CD4-positive, alpha-beta T cell treated with Interleukin-15 for 1 hour (primary cell): Measurements from ENCODE around the gene LRMDA.

Experiments used
- DNase-seq: peaks from one replicate; pipeline ENCODE4 v3.0.0-alpha.2; 2020

LRMDA gene

DNA sequence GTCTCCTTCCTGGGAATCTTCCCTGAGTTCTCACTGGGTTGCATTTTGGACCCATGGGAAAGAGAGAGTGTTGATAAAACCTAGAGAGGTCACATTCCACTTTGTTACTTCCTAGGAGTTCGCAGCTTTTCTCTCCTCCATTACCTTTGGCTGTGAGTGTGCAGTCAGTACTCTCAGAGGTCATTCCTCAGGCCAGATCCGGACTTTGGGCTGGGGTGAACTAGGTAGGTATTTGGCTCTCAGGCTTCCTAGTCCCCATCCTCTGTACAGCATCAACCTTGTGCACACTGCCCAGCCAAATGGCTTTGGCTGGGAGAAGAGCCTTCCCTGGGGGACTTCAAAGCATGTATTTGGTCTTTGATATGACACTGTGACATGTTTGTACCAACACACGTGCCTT, 508.1 kb downstream of the LRMDA start:
- no peak for DNase-seq

DNA sequence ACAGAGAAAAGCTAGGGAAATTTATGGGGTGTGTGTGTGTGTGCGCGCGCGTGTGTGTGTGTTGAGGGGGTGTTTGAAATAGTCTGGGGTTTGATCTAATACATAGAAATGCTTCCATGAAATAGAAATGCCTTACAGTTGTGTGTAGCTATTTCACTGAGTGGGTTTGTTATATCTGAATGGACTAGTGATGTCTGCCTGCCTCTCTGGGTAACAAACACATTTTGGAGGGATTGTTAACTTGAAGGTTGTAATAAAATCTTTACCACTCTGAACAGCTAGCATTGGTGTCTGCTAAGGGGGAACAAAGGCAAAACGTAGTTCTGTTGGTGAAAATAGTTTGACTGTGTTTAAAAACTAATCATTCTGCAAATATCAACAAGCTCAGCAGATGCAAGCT, 509.3 kb downstream of the LRMDA start:
- DNase-seq, result no peak

DNA sequence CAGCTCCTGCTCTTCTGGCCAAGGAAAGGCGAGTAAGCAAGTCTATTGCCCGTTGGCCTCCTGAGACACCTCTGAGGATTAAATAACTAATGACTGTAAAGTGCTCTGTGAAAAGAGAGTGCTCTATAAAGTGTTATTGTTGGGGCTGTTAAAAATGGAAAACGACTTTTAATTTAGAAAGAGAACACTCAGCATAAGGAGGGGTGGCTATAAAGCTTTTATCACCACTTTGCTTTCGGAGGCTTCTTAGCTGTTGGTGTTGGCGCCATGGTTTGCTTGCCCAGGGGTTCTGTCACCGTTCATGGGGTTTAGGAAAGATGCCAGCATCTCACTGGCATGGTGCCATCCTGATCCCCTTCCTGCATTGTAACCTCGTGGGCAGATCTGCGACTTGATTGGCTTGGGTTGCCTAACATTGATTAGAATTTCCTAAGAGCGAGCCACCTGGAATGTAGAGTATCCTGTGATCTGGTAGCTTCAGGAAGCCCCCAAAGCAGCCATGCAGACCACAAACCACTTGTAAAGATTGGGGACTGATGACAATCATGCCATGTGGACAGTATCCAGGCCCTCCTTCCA, 509.9 kb downstream of the LRMDA start:
- no peak for DNase-seq

DNA sequence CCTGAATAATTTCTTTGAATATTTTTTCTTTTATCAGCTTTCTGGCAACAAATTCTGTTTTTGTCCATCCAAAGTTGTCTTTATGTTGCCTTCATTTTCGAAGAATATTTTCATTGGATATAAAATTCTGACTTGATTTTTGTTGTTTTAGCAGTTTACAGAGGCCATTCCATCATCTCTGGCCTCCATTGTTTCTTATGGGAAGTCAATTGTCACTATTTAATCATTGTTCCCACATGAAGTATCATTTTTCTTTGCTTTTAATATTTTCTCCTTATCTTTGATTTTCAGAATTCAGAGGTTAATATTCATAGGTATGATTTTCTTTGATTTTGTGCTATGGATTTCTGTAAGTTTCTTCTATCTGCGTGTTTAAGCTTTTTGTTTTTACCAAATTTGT, 512.6 kb downstream of the LRMDA start:
- no peak for DNase-seq

DNA sequence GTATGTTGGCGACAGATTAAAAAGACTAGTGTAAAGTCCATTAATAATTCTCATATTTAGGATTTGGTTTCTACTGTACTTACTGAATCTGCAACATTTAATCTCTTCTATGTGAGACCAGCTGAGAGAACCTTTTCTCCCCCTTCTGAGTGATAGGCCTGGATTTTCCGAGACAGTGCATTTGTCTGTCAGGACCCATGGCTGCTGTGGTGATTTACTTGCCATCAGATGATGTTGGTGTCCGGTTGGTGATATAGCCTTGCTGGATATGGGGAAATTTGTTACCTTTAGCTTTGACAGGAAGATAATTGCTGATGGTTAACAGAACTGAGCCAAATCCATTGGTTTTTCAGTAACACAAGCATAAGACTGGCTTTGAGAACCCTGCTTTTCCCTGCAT, 517.2 kb downstream of the LRMDA start:
- no peak for DNase-seq

DNA sequence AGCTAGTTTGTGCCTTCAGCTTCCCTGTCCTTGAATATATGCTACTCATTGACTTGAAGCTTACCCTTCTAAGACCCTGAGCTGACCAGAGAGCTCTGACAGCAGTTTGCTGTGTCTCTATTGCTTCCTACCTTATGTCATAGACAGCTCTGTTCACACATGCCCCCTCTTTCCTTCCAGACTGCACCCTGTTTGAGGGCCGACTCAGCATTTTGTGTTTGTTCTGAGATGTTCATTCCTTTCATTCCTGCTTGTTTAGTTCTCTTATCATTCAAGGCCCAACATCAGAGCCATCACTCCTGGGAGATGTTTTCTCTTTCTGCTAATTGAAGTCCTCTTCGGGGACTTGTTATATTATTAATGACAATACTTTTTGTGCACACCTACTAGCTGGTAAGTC, 518.9 kb downstream of the LRMDA start:
- no peak for DNase-seq

DNA sequence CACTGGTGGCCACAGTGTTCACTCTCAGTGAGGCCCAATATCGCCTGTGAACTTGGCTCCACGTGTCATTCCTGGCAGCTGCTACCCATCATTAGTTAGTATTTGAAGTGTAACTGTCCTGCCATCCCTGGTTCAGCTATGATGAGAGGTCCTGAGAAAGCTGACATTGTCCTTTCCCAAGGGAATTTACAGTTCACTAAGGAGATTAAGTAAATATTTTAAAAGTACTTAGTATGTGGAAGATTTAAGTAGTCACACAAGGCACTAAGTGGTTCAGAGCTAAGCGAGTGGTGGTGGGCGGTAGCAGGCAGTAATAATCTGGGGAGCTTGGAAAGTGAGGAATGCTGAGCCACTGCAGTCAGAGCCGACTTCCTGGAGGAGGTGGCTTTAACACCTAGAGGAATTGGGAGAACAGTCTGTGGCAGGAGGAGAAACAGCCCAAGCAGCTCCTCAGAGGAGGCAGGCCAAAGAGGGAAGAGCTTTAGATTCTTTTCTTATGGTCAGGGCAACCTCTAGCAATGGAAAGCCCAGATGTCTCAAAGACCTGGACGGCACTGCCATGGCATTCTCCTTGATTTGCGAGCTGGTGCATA, 519.7 kb downstream of the LRMDA start:
- DNase-seq, result no peak

DNA sequence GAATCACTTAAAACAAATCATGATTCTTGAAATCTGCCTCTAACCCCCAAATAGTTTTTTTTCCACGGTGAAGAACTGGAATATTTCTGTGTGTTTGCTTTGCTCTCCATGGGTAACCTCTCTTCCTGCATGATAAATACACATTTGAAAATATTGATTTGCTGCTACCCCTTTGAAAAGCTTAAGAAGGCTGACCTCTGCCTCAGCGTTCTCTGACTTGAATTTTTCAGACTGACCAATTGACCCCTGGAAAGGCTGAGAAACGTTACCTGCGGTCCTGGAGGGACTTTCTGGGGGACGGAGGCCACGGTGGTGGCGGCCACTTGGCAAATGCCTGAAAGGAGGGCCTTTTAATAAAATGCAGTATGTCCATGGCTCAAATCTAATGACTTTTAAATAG, 520.2 kb downstream of the LRMDA start:
- no peak for DNase-seq

DNA sequence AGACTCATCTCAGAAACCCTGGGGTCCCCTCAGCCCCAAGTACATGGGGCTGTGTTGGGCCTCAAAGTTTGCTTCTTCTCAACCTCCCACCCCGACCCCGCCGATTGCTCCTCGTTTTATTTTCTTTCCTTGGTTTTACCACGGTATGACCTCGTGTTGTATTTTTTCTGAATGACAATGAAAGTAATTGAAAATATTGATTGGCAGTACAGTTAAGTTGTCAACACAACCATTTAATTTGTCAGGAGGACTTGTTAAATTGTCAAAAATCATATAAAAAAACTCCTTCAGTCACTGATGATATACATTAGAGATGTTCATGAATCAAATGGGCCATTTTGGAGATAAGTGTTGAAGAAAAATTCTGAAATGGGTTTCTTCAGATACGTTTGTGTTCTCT, 520.7 kb downstream of the LRMDA start:
- DNase-seq, result no peak

DNA sequence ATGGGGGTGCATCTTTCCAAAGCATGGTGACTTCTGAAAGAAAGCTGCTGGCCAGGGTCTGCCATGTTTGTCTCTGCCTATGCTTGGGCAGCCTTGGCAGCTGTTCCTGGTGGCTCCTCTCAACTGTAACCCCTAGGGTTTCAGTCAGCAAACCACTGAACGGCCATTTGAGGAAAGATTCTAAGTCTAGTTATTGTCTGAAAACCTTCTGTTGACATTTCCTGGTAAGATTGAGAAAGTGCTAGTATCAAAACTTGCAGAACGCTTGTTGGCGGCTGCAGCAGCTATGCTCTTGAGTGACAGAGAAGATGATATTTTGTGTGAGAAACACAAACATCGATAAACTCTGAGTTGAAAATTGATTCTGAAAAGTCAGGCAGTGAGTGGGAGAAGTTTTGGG, 523.1 kb downstream of the LRMDA start:
- no peak for DNase-seq

DNA sequence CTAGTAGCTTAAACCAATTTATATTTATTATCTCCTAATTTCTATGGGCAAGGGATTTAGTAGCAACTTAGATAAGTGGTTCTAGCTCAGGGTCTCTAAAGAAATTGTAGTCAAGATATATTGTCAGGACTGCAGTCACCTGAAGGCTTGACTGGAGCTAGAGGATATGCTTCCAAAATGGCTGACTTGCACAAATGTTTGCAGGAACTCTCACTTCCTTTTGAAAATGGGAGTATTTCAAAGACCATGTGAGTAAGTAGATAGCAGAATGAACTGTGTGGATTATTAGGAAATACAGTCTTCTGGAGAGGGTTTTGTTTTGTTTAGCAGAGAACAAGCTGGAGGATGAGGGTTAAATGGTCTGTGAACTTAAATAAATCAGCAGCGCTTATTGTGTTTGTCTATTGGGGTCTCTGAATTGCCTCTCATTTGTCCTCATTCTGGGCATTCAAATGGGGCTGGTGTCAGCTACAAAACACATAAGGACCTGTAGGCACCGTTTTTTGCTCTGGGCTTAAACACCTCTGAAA, 524.6 kb downstream of the LRMDA start:
- no peak for DNase-seq

DNA sequence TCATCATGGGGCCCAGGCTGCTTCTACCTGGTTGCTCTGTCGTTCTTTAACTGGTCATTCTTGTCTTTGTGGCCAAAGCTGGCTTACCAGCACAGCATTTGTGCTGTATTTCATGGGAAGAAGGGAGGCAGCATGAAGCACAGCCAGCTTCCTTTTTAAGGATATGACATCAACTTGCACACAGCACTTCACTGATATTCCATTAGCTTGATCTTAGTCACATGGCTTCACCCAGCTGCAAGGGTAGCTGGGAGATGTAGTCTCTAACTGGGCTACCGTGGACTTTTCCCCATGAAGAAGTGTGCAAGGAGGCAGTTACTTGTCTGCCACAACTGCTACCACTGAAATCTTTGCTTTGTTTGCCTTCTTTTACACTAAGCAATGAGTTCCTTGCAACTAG, 525.2 kb downstream of the LRMDA start:
- DNase-seq, result no peak

DNA sequence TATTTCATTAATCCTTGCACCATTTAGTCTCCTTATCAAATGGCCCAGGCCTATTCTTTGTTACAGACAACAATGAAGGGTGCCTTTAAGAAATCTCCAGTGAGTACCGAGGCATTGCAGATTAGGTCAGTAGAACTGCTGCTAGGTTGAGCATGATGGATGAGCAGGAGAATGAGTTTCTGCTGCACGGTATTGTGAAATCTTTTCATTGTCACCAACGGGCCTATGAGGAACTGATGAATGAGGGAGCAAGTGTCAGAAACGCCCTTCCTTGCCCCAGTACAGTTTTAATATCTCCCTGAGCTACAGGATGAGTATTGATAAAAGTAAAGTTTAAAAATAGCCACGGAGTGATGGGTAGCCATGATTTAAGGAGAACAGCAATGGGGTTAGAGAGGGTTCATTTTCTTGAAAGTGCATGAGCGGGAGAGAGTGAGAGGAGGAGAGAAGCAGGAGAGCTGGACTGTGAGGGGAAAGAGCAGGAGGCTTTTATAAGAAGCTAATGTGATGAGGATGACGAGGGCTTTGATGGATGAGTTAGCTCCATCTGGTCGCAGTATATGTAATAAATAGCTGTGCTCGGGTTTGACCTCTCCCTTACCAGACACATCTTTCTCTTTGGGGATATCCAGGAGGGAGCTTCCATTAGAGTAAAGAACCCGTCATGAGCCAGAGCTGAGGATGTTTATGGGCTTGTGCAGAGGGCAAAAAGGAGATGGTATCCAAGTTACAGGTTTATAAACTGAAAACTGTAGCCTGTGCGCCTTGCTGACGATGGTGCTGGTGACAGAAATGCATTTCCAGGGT, 526.1 kb downstream of the LRMDA start:
- no peak for DNase-seq

DNA sequence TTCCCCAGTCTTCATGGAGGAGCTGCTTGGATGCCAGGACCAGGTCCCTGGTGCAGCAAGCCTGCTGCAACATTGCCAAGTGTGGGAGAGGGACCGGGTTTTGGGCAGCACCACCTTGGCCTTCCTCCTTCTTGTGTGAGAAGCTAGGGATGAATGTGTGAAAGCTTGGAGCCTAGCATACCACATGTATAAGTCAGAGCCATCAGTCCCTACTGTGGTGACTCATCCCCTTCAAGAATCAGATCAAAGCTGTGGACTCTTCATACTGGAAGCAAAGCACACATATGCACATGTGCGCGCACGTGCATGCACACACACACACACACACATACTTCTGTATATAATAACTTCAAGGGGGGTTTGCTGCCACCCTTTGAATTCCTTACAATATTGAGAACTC, 527.8 kb downstream of the LRMDA start:
- DNase-seq, result no peak

DNA sequence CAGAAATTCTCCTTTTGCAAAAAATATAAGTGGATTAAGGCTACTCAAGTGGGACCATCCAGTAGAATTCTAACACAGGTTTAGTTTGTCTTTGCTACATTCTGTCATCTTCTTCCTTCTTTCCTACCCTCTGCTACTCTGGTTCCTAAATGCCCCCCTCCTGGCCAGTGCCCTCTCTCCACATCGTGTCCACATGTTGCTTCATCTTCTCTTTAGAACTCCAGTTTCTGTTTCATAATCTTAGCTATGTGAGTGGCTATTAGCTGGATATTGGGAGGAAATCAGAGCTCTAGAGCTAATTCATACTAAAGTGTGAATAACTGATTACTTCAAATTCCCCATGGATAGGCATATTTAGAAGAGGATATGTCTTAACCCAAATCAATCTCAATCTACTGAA, 528.5 kb downstream of the LRMDA start:
- no peak for DNase-seq

DNA sequence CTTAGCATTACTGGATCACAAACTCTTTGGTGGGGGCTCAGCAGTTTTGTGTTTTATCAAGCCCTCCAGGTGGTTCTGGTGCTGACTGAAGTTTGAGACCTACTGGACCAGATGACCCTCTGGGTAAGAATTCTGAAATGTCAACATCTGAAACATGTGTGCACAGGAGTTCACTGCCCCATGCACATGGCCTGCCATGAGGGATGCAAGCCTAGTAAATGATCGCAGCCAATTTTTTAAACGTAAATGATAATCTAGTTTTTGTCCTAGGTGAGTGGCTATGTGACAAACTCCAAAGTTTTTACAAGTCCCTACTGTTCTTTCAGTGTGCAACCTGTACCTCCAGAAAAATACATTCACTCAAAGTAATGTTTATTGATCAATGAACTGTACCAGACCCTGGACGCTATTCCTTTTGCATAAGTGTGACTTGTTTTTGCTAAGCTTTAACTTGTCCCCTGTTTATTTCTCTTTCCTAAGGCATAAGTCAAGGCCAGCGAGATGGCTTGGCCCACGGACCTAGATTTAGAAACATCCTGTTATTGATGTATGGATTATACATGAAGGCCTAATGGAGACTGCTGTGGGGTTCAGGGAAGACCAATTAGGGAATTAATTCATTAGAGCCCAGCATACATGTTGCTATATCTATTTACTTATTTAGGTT, 531.1 kb downstream of the LRMDA start:
- DNase-seq, result no peak

DNA sequence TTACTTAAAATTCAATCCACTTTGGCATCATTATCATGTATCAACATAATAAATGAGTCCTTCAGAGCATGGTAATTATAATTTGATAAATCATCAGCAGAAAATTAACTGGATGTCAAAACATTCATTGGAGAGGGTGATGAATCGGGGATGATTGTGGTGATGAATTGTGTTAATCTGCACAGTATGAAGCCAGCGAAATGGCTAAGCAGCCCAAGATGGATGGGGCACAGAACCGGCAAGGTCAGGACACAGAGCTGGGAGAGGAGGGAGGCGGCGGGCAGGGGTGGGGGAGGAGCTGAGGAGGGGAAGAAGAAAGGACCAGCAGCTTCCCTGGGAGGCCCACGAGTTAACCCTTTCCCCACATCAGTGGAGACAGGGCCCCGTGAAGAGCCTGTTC, 536.1 kb downstream of the LRMDA start:
- no peak for DNase-seq

DNA sequence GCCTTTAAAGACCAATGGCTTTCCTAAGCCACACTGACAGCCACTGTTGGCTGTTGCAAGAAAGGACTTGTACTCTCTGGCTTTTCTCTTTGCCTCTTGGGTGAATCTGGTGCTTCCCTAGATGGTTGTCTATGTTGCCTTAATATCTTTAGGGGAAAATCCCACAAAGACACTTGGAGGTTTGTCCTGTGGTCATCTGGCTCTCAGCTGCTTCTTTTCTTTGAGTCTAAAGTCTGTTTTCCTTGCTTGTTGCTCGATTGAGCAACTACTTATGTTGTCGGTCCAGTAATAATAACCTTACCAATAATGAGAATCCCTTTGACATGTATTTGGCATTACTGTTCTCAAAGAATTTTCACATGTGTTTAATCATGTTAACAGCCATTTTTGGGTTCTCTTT, 537.6 kb downstream of the LRMDA start:
- no peak for DNase-seq

DNA sequence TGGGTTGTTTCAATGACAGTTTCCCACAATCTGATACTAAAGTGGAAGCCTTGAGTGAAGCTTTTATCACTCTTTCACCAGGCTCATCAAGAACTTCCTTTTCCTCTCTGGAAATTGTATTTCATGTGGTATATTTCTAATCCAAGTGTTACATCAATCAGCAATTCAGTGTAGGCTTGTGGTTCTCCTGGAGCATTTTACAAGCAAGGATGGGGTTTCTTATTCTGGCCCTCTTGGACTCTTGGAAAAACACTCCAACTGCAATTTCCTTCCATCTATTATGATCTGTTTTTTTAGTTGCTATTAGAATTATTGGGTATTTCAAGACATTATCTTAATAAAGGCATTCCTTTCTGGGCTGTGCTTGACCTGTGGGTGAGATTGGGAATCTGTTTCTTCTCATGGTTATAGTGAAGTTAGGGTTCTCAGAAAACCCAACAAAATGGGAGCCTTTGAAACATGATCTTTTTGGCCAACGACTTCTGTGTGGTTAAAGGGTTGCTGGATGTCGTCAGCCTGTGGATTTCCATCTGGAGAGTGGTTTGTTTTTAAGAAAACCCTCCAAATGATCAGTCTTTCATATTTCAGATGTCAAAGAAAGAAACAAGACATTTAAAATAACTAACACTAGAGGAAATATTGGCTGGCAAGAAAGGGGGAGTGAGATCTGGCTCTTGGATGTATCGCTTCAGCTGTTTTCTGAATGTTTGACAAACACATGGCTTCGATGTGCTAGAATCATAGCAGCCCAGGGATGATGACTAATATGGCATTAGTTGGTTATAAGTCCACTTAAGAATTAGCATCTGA, 540.2 kb downstream of the LRMDA start:
- DNase-seq, result no peak

DNA sequence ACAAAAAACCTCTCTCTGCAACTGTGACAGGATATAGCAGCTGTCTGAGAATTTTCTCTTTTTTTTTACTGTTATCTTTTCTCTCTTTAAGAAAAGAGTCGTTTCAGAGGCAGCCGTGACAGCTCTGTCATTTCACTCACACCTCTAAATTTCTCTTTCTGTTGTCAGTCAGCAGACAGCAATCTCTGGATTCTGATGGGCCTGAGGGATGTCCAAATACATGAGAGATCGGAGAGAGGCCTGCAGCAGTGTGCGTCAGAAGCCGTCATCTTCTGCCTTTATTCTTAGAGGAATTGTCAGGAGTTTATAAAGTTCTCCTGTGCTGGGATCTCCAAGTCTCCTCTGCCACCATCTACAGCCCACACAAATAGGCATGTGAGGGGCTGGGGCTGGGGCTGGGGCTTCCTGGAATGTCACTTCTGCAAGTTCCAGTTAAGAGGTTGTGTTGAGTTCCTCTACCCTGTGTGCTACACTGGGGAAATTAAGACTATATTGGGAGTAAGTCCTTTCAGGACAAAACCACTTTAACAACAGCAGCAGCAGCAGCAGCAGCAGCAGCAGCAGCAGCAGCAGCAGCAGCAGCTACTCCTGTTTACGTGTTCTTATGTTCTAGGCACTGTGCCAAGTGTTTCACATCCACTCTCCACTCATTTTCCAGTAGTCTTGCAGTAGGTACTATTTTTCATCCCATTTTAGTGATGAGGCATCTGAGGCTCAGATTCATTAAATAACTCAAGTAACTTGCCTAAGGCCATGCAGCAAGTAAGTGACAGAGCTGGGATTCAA, 541.3 kb downstream of the LRMDA start:
- no peak for DNase-seq

DNA sequence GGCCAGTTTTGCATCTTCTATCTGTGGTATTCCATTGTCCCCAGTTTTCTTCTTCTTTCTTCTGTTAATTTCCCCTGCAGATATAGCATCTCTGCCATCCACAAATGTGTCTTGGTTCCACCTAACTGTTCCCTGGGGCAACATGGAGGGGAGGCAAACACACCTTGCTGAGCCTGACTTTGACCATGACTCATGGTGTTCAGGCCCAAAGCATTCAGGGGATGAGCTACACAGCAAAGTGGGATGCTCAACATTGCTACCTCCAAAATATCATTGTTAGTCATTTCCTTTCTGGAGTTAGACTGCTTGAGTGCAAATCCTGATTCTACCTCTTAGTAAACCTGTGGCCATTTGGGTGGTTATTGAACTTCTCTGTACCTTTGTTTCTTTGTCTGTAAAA, 542.7 kb downstream of the LRMDA start:
- no peak for DNase-seq

DNA sequence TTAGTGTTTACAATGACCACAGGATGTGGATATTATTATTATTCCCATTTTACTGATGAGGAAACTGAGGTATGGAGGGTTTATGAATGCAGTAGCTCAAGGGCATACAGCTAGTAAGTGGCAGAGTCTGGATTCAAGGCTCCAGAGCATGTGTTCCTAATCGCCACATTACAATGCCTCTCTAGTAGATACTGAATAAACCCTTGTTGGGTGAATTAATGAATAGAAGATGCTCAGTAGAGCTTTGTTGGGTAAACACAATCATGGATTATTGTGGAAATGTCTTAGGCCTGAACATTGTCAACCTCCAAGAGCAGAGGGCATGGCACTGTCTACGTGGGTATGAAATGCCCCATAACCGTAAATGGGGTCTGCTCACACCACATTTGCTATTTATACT, 545.3 kb downstream of the LRMDA start:
- DNase-seq, result no peak
